GM18508 (cell line): ENCODE measurements around the gene TBX1.

Experiments
- ATAC-seq: cut with Tn5 transposase; IDR thresholded peaks from one replicate; pipeline ENCODE4 v1.9.1; 2021; ENCODE audit warnings: moderate number of reproducible peaks; ENCODE audit not compliant: insufficient read depth, unreplicated experiment

Gene TBX1

GRCh38 chr22:19735665-19736510, 24.7 kb upstream of the TBX1 start:
- ATAC-seq: no peak

GRCh38 chr22:19737846-19738663, 22.5 kb upstream of the TBX1 start:
- ATAC-seq: no peak

GRCh38 chr22:19738664-19739447, 21.7 kb upstream of the TBX1 start:
- no peak for ATAC-seq

GRCh38 chr22:19739448-19739895, 21.1 kb upstream of the TBX1 start:
- no peak for ATAC-seq

GRCh38 chr22:19739911-19740449, 20.6 kb upstream of the TBX1 start:
- no peak for ATAC-seq

DNA sequence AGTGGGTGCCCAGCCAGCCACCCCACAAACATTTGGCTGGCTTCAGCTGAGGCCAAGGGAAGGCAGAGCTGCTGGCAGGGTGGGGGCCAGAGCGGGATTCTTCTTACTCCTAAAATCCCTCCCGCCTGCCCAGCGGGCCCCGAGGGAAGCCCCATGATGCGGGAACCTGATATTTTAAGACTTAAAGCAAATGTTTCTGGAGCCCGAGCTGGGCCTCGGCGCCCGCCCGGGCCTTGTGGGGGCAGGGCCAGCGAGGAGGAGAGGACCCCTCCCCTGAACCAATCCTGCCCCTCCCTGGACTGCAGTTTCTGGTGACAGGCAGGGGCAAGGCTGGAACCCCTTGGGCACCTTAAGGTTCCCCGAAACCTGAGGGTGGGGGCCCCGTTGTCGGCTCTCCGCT, 20.0 kb upstream of the TBX1 start:
- ATAC-seq: no peak

DNA sequence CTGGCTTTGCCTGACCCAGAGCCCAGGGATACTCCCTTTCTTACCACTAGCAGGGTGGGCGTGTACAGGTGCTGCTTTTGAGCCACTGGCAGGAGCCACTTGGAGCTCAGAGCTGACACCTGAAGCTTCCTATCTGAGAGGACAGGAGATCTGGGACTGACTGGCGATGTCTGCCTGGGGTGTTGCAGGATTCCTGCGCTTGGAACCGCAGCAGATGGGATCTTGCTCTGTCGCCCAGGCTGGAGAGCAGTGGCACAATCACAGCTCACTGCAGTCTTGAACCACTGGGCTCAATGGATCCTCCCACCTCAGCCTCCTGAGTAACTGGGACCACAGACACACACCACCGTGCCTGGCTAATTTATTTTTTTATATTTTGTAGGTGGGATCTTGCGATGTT, 19.5 kb upstream of the TBX1 start:
- no peak for ATAC-seq

DNA sequence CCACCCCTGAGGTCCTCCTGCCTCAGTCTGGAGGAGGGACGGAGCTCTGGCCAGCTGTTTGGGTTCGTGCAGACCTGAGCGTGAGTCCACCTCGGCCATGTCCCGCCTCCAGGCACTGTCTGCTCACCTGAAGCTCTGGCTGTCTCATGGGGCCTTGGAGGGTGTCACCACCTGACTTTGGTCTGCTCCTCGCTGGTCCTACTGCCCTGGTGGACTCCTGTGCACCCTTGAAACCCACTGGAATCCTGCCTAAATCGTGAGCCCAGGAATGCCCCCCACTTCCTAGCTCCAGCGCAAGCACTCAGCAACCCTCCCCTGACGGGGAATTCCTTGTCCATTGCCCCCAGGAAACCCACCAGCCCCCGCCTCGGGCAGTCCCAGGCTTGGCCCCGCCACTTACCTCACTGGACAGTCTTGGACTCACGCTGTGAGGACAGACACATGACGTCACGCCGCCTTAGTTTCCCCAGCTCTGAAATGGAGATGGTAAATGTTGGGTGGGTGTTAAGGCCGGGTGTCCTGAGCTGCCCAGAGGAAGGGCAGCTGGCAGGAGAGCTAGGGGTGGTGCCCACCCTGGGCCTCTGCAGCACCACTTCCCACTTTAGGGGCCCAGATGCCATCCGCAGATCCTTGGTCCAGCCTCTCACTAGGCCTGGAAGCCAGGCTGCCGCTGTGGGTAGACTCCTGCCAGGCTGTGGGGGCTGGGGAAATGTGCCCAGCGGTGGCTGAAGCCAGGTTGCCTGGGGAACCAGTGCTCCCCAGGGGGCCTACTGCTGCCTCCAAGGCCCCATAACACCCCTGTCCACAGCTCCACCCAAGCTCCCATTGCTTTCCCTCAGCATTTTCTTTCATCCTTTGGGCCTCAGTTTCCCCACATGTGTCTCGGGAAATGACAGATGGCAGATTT, 18.2 kb upstream of the TBX1 start:
- no peak for ATAC-seq

- no peak for ATAC-seq
Observed at GRCh38 chr22:19743081-19743480, 17.5 kb upstream of the TBX1 start.

- ATAC-seq: no peak
Observed at GRCh38 chr22:19743651-19744050, 16.9 kb upstream of the TBX1 start.

- ATAC-seq: no peak
Observed at GRCh38 chr22:19744350-19745006, 16.1 kb upstream of the TBX1 start.

GRCh38 chr22:19745155-19746101, 15.2 kb upstream of the TBX1 start:
- ATAC-seq: no peak

GRCh38 chr22:19746726-19747125, 13.9 kb upstream of the TBX1 start:
- no peak for ATAC-seq

GRCh38 chr22:19747551-19747950, 13.0 kb upstream of the TBX1 start:
- no peak for ATAC-seq

- no peak for ATAC-seq
Observed at GRCh38 chr22:19748139-19748538, 12.4 kb upstream of the TBX1 start.

DNA sequence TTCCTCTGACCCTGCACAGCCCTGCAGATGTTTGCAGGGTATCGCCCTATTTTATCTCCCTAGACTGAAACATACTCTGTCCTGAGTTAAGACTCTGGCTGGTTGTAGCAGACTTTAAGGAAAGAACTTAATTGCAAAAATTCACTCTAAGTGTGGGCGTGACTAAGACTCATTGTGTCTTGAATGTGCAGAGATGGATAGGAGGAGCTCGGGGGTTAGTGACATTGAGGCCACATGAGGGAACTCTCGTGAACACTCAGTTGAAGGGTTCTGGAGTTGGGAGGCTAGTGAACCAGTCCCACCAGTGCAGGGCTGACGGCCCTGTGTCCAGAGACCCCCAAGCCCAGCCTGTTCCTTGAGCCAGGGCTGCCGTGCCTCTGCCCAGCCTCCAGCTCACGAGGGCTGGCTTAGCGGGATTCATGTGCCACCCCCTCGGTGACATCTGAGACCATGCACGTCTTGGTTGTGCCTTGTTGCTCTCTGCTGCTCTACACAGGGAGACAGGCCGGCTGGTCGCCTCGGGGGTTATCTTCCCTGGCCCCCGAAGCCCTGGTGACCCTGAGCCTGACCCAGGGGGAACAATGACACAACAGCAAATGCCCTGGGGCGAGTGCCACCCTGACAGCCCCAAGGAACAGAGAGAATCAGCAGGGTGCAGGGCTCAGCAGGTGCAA, 11.4 kb upstream of the TBX1 start:
- ATAC-seq: no peak

DNA sequence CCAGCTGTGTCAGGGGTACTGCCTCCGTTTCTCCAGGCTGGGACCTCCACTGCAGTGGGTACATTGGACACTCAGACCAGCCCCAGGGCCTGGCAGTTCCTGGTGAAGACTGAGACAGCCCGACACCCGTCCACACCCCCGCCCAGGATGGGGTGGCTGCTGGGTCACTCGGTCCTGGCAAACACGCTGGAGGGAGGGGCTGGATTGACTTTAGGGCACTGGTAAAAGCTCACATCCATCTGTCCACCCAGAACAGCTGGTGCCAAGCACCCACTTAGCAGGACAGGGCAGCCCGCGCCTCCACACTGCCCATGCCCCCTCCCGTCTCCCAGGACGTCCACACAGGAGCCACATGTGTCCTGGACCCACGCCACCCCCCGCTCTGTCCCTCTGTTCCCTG, 10.7 kb upstream of the TBX1 start:
- no peak for ATAC-seq
